Measurements from ENCODE around the gene PLA2G4D.

The PLA2G4D gene

GRCh38 chr15:42107473-42107872 lies 13.1 kb upstream of the PLA2G4D start:
- no peak for TF ChIP-seq CTCF (IDR thresholded peaks at IDR 0.05)

- TF ChIP-seq CTCF (IDR thresholded peaks at IDR 0.05), result no peak
Measured at GRCh38 chr15:42106288-42106687, 11.9 kb upstream of the PLA2G4D start.

- TF ChIP-seq CTCF (IDR thresholded peaks at IDR 0.05), result no peak
Measured at GRCh38 chr15:42104095-42104891, 9.9 kb upstream of the PLA2G4D start.

- no peak for TF ChIP-seq CTCF (IDR thresholded peaks at IDR 0.05)
Measured at GRCh38 chr15:42102646-42103235, 8.4 kb upstream of the PLA2G4D start.

GRCh38 chr15:42101861-42102260 lies 7.5 kb upstream of the PLA2G4D start:
- TF ChIP-seq CTCF (IDR thresholded peaks at IDR 0.05), result no peak

GRCh38 chr15:42100021-42100800 lies 5.8 kb upstream of the PLA2G4D start:
- TF ChIP-seq CTCF (IDR thresholded peaks at IDR 0.05), result no peak

GRCh38 chr15:42097018-42097417 lies 2.7 kb upstream of the PLA2G4D start:
- no peak for TF ChIP-seq CTCF (IDR thresholded peaks at IDR 0.05)

Data from LNCAP (cell line).